Measurements from ENCODE around the gene CREB5. TPM values are rescaled to one million over a fixed set of nuclear protein-coding genes. Genes with fewer than 3 reads are reported as not detected.
A peak's percentile ranks its signal among the peaks of the same experiment; 100 is the strongest.

CREB5 gene
- total RNA-seq, 1 experiment from 2014 or later = 5.2 TPM

- intact Hi-C loops (cut with micrococcal nuclease) = no loop called here
- no peaks in the 10 kb centered on the region for H3F3A ChIP-seq (ENCODE audit: low read length, unreplicated experiment)
- no peaks in the 10 kb centered on the region for H3K27me3 ChIP-seq (ENCODE audit: low read length)
- H3K36me3 ChIP-seq (ENCODE audit: low read depth, low read length) = no peaks in the 10 kb centered on the region
- no peaks in the 10 kb centered on the region for H4K20me1 ChIP-seq (ENCODE audit: low read length)
- no peak overlapping the region for H3K9ac ChIP-seq (ENCODE audit: low read length)
- H3K4me3 ChIP-seq (ENCODE audit: low read length) = no peak overlapping the region
- H3K79me2 ChIP-seq (ENCODE audit: low read length) = no peaks in the 10 kb centered on the region
- H3K4me1 ChIP-seq (ENCODE audit: insufficient read depth, low read length) = peaks cover 28% of the 10 kb centered on the region
- ChIA-PET POLR2A (ENCODE audit: unreplicated experiment) (no interaction called here), CTCF (no interaction called here)
- no peak for ATAC-seq
- H3K27ac ChIP-seq (ENCODE audit: low read length) = no peak overlapping the region
- H2AFZ ChIP-seq (ENCODE audit: low read length) = no peak overlapping the region
- H3K4me2 ChIP-seq (ENCODE audit: low read length) = no peak overlapping the region
- DNase-seq = no peak
- TF ChIP-seq CTCF (conservative IDR thresholded peaks at IDR 0.05; ENCODE audit: low read depth, low read length) (no peak), EZH2 (IDR thresholded peaks at IDR 0.05; ENCODE audit: low read length, unreplicated experiment) (no peak), EZH2phosphoT487 (IDR thresholded peaks at IDR 0.05; ENCODE audit: borderline replicate concordance, low read length) (no peak)
- BruUV-seq (replicated peaks) = no TSS peak
- no peaks in the 10 kb centered on the region for H3K9me3 ChIP-seq (ENCODE audit: low read length)
- no peaks in the 10 kb centered on the region for H3K9me2 ChIP-seq (replicated peaks; ENCODE audit: low read length)
Observed at GRCh38 chr7:28802450-28802849, 390.1 kb downstream of the CREB5 start.

- Histone ChIP-seq H3K4me3 (ENCODE audit: low read length) (no peak overlapping the region), H3K4me2 (ENCODE audit: low read length) (no peak overlapping the region), H2AFZ (ENCODE audit: low read length) (no peak overlapping the region), H3K27me3 (ENCODE audit: low read length) (no peaks in the 10 kb centered on the region), H3K36me3 (ENCODE audit: low read depth, low read length) (no peaks in the 10 kb centered on the region), H3K27ac (ENCODE audit: low read length) (no peak overlapping the region), H3K9ac (ENCODE audit: low read length) (no peak overlapping the region), H3K79me2 (ENCODE audit: low read length) (no peaks in the 10 kb centered on the region), H3K9me3 (ENCODE audit: low read length) (no peaks in the 10 kb centered on the region), H4K20me1 (ENCODE audit: low read length) (no peaks in the 10 kb centered on the region), H3F3A (ENCODE audit: low read length, unreplicated experiment) (no peaks in the 10 kb centered on the region), H3K9me2 (replicated peaks; ENCODE audit: low read length) (no peaks in the 10 kb centered on the region), H3K4me1 (ENCODE audit: insufficient read depth, low read length) (peaks cover 35% of the 10 kb centered on the region)
- intact Hi-C loops (cut with micrococcal nuclease) = no loop called here
- ATAC-seq (no peak; the same call in 1 of the 2 replicates), DNase-seq (no peak)
- BruUV-seq (replicated peaks) = no TSS peak
- CTCF ChIA-PET = no interaction called here
- POLR2A ChIA-PET (ENCODE audit: unreplicated experiment) = no interaction called here
- no peak for TF ChIP-seq EZH2 (IDR thresholded peaks at IDR 0.05; ENCODE audit: low read length, unreplicated experiment)
- no peak for TF ChIP-seq CTCF (conservative IDR thresholded peaks at IDR 0.05; ENCODE audit: low read depth, low read length)
Observed at GRCh38 chr7:28804157-28804556, 391.8 kb downstream of the CREB5 start.

GRCh38 chr7:28804990-28805389, 392.7 kb downstream of the CREB5 start:
- peak; percentile 65 for ATAC-seq
- H3K4me2 ChIP-seq (ENCODE audit: low read length) = peak overlapping the region; percentile 25; the same call in 1 of the 2 replicates
- BruUV-seq (replicated peaks) = no TSS peak
- intact Hi-C loops (cut with micrococcal nuclease) = loop anchor here (1.0 to 5.0 kb wide), 2 partner anchors 43 to 76 kb away; no protein-coding TSS in a partner anchor
- ChIA-PET POLR2A (ENCODE audit: unreplicated experiment) (no interaction called here), CTCF (no interaction called here)
- no peaks in the 10 kb centered on the region for H3K27me3 ChIP-seq (ENCODE audit: low read length)
- H3K9ac ChIP-seq (ENCODE audit: low read length) = no peak overlapping the region
- no peaks in the 10 kb centered on the region for H3K9me2 ChIP-seq (replicated peaks; ENCODE audit: low read length)
- DNase-seq = peak; percentile 74
- no peaks in the 10 kb centered on the region for H3K79me2 ChIP-seq (ENCODE audit: low read length)
- no peaks in the 10 kb centered on the region for H4K20me1 ChIP-seq (ENCODE audit: low read length)
- no peak overlapping the region for H2AFZ ChIP-seq (ENCODE audit: low read length)
- H3K27ac ChIP-seq (ENCODE audit: low read length) = peak overlapping the region; percentile 48
- H3K4me1 ChIP-seq (ENCODE audit: insufficient read depth, low read length) = peaks cover 30% of the 10 kb centered on the region
- H3K9me3 ChIP-seq (ENCODE audit: low read length) = no peaks in the 10 kb centered on the region
- TF ChIP-seq EZH2phosphoT487 (IDR thresholded peaks at IDR 0.05; ENCODE audit: borderline replicate concordance, low read length) (no peak), CTCF (conservative IDR thresholded peaks at IDR 0.05; ENCODE audit: low read depth, low read length) (no peak), EZH2 (IDR thresholded peaks at IDR 0.05; ENCODE audit: low read length, unreplicated experiment) (no peak)
- H3F3A ChIP-seq (ENCODE audit: low read length, unreplicated experiment) = no peaks in the 10 kb centered on the region
- H3K36me3 ChIP-seq (ENCODE audit: low read depth, low read length) = no peaks in the 10 kb centered on the region
- no peak overlapping the region for H3K4me3 ChIP-seq (ENCODE audit: low read length)

All from PC-3 (cell line).